IMR-90 (cell line): Measurements from ENCODE around the gene DENND6B. TPM values are rescaled to one million over a fixed set of nuclear protein-coding genes. Genes with fewer than 3 reads are reported as not detected.

Experiments
- ATAC-seq: fragments of 200-7000 bp; cut with Tn5 transposase; 2 replicates; pipeline ENCODE4 v1.9.1; 2020; ENCODE audit warnings: low read depth, mild to moderate bottlenecking, moderate library complexity
- BruUV-seq: library from RNA; stranded (reverse); fragments of 400-500 nt; replicated peaks from 2 replicates; lab custom pipeline; 2021; lab: Mats Ljungman, UMichigan
- CTCF ChIA-PET: fragments of 300-600 bp; formaldehyde crosslinking; extraction: SDS; loops from one replicate; lab custom pipeline; 2021; ENCODE audit warnings: antibody characterized with exemption; lab: Yijun Ruan, JAX
- POLR2A ChIA-PET: fragments of 300-600 bp; sonication (Branson Sonifier 250); formaldehyde crosslinking; loops from one replicate; lab custom pipeline; 2022; ENCODE audit warnings: antibody characterized with exemption; ENCODE audit not compliant: unreplicated experiment; lab: Charles Lee
- DNase-seq: peaks from one replicate; pipeline ENCODE4 v3.0.0; 2013
- H2AFZ ChIP-seq: replicated peaks from 2 replicates; pipeline ENCODE3; 2013; ENCODE audit warnings: low read length, mild to moderate bottlenecking; ENCODE audit not compliant: poor library complexity
- H2AK5ac ChIP-seq: 2 replicates; pipeline ENCODE4 v1.6.1; 2013; ENCODE audit warnings: low read depth, low read length, inconsistent platforms
- H2AK9ac ChIP-seq: replicated peaks from 2 replicates; pipeline ENCODE3; 2013; ENCODE audit warnings: mild to moderate bottlenecking, low read depth, low read length, moderate library complexity; ENCODE audit not compliant: poor library complexity
- H2BK120ac ChIP-seq: 2 replicates; pipeline ENCODE4 v1.6.1; 2013; ENCODE audit warnings: low read depth, low read length, inconsistent platforms
- H2BK15ac ChIP-seq: 3 replicates; pipeline ENCODE4 v1.6.1; 2013; ENCODE audit warnings: low read depth, low read length, inconsistent platforms
- H2BK20ac ChIP-seq: 2 replicates; pipeline ENCODE4 v1.6.1; 2013; ENCODE audit warnings: low read depth, mild to moderate bottlenecking, inconsistent platforms, low read length, moderate library complexity
- H2BK5ac ChIP-seq: 2 replicates; pipeline ENCODE4 v1.6.1; 2013; ENCODE audit warnings: mild to moderate bottlenecking, low read depth, low read length, inconsistent platforms; ENCODE audit not compliant: poor library complexity, severe bottlenecking
- H3K14ac ChIP-seq: replicated peaks from 2 replicates; pipeline ENCODE4 v1.6.1; 2013; ENCODE audit warnings: low read depth, low read length, inconsistent platforms
- H3K18ac ChIP-seq: 2 replicates; pipeline ENCODE4 v1.6.1; 2013; ENCODE audit warnings: low read depth, low read length, control low read depth
- H3K23ac ChIP-seq: 2 replicates; pipeline ENCODE4 v1.6.1; 2013; ENCODE audit warnings: low read depth, low read length, inconsistent platforms
- H3K27ac ChIP-seq: 2 replicates; pipeline ENCODE4 v1.5.1; 2013; ENCODE audit warnings: mild to moderate bottlenecking, control low read depth, low read length; ENCODE audit not compliant: insufficient read depth
- H3K27me3 ChIP-seq: 2 replicates; pipeline ENCODE4 v1.6.1; 2013; ENCODE audit warnings: low read length; ENCODE audit not compliant: control insufficient read depth, insufficient read depth
- H3K36me3 ChIP-seq: 2 replicates; pipeline ENCODE4 v1.6.1; 2013; ENCODE audit warnings: low read length, mixed read lengths; ENCODE audit not compliant: control insufficient read depth, insufficient read depth
- H3K4ac ChIP-seq: 2 replicates; pipeline ENCODE4 v1.6.1; 2013; ENCODE audit warnings: low read depth, low read length, inconsistent platforms
- H3K4me1 ChIP-seq: 2 replicates; pipeline ENCODE4 v1.6.1; 2013; ENCODE audit warnings: low read length, mixed read lengths; ENCODE audit not compliant: control insufficient read depth, insufficient read depth
- H3K4me2 ChIP-seq: 2 replicates; pipeline ENCODE4 v1.6.1; 2013; ENCODE audit warnings: low read depth, mild to moderate bottlenecking, control low read depth, low read length, moderate library complexity
- H3K4me3 ChIP-seq: 2 replicates; pipeline ENCODE4 v1.5.1; 2013; ENCODE audit warnings: low read depth, mild to moderate bottlenecking, control low read depth, low read length, moderate library complexity; ENCODE audit not compliant: insufficient read depth
- H3K56ac ChIP-seq: 2 replicates; pipeline ENCODE4 v1.6.1; 2013; ENCODE audit warnings: low read length, inconsistent platforms; ENCODE audit not compliant: insufficient read depth; ENCODE audit errors: extremely low read depth
- H3K79me1 ChIP-seq, 2 experiments: 2 replicates each; pipeline ENCODE4 v1.6.1; 2013; ENCODE audit warnings: low read length in 2 of 2, inconsistent platforms in 1 of 2, low read depth in 1 of 2
- H3K9ac ChIP-seq: 2 replicates; pipeline ENCODE4 v1.6.1; 2013; ENCODE audit warnings: low read depth, low read length, control low read depth
- H3K9me1 ChIP-seq: 2 replicates; pipeline ENCODE4 v1.6.1; 2013; ENCODE audit warnings: low read length, inconsistent platforms; ENCODE audit not compliant: insufficient read depth
- H3K9me3 ChIP-seq: 2 replicates; pipeline ENCODE4 v1.6.1; 2013; ENCODE audit warnings: low read length; ENCODE audit not compliant: control insufficient read depth, insufficient read depth
- H4K20me1 ChIP-seq: 2 replicates; pipeline ENCODE4 v1.6.1; 2013; ENCODE audit warnings: low read length, inconsistent platforms; ENCODE audit not compliant: insufficient read depth
- H4K5ac ChIP-seq: 2 replicates; pipeline ENCODE4 v1.6.1; 2013; ENCODE audit warnings: mild to moderate bottlenecking, low read depth, low read length, control low read depth
- H4K8ac ChIP-seq, 2 experiments: 2 replicates each; pipeline ENCODE4 v1.6.1; 2013; ENCODE audit warnings: low read depth in 2 of 2, low read length in 2 of 2, control low read depth in 1 of 2, inconsistent platforms in 1 of 2
- H4K91ac ChIP-seq: 2 replicates; pipeline ENCODE4 v1.6.1; 2013; ENCODE audit warnings: low read depth, low read length, inconsistent platforms; ENCODE audit not compliant: insufficient read depth
- BHLHE40 ChIP-seq: fragments of 150-350 bp; IDR thresholded peaks from 2 replicates; pipeline ENCODE4 v1.6.1; 2016; ENCODE audit warnings: mild to moderate bottlenecking, low read depth, low read length
- CEBPB ChIP-seq: IDR thresholded peaks from 2 replicates; pipeline ENCODE4 v1.6.1; 2012; ENCODE audit warnings: low read depth, low read length, improper control_type of control experiment
- CHD1 ChIP-seq: IDR thresholded peaks from 2 replicates; pipeline ENCODE4 v1.6.1; 2012; ENCODE audit warnings: low read depth, low read length, improper control_type of control experiment
- CTCF ChIP-seq: conservative IDR thresholded peaks from 2 replicates; pipeline ENCODE4 v1.5.1; 2012; ENCODE audit warnings: mild to moderate bottlenecking, low read depth, low read length, improper control_type of control experiment
- ELK1 ChIP-seq: fragments of 150-350 bp; IDR thresholded peaks from 2 replicates; pipeline ENCODE4 v1.6.1; 2016; ENCODE audit warnings: low read depth, mild to moderate bottlenecking, low read length, moderate library complexity, borderline replicate concordance
- FOS ChIP-seq: fragments of 150-350 bp; IDR thresholded peaks from 2 replicates; pipeline ENCODE4 v1.6.1; 2016; ENCODE audit warnings: low read depth, low read length
- MAFK ChIP-seq: IDR thresholded peaks from 2 replicates; pipeline ENCODE4 v1.6.1; 2012; ENCODE audit warnings: low read depth, low read length, improper control_type of control experiment
- MAZ ChIP-seq: IDR thresholded peaks from 2 replicates; pipeline ENCODE4 v1.6.1; 2012; ENCODE audit warnings: low read depth, mild to moderate bottlenecking, low read length, improper control_type of control experiment, moderate library complexity, borderline replicate concordance
- MXI1 ChIP-seq: IDR thresholded peaks from 2 replicates; pipeline ENCODE4 v1.6.1; 2012; ENCODE audit warnings: low read depth, mild to moderate bottlenecking, low read length, moderate library complexity, borderline replicate concordance
- NFE2L2 ChIP-seq: fragments of 150-350 bp; IDR thresholded peaks from 2 replicates; pipeline ENCODE4 v1.6.1; 2016; ENCODE audit warnings: low read depth, mild to moderate bottlenecking, low read length
- POLR2A ChIP-seq: IDR thresholded peaks from 2 replicates; pipeline ENCODE4 v1.6.1; 2012; ENCODE audit warnings: mild to moderate bottlenecking, low read depth, low read length
- RAD21 ChIP-seq: IDR thresholded peaks from 2 replicates; pipeline ENCODE4 v1.6.1; 2012; ENCODE audit warnings: low read length, improper control_type of control experiment
- RCOR1 ChIP-seq: IDR thresholded peaks from 2 replicates; pipeline ENCODE4 v1.6.1; 2012; ENCODE audit warnings: mild to moderate bottlenecking, low read length, improper control_type of control experiment; ENCODE audit not compliant: insufficient replicate concordance
- RFX5 ChIP-seq: IDR thresholded peaks from 2 replicates; pipeline ENCODE4 v1.8.0; 2012; ENCODE audit warnings: low read depth, mild to moderate bottlenecking, low read length, moderate library complexity
- SMC3 ChIP-seq: fragments of 150-350 bp; IDR thresholded peaks from 2 replicates; pipeline ENCODE4 v1.6.1; 2016; ENCODE audit warnings: low read depth, mild to moderate bottlenecking, antibody characterized with exemption, low read length, moderate library complexity
- USF2 ChIP-seq: fragments of 150-350 bp; IDR thresholded peaks from 2 replicates; pipeline ENCODE4 v1.6.1; 2017; ENCODE audit warnings: mild to moderate bottlenecking, antibody characterized with exemption, low read length, low read depth
- WGBS, 2 experiments: methylation state at CpG; one replicate each; pipeline versions ENCODE4 v1.1.5 to v1.1.7; 2013; ENCODE audit warnings: missing lambda C conversion rate in 2 of 2; ENCODE audit not compliant: insufficient read length in 1 of 2; ENCODE audit errors: extremely low coverage in 2 of 2; 5-methylcytosine and 5-hydroxymethylcytosine counted together
- dilution Hi-C: fragments of 300-500 bp; cut with HindIII; formaldehyde crosslinking; loops from one replicate; pipeline ENCODE4 v1.14.3; 2018; ENCODE audit warnings: low sequenced_read_pairs; ENCODE audit not compliant: unreplicated experiment
- in situ Hi-C: fragments of 300-500 bp; cut with MboI; formaldehyde crosslinking; loops from 3 replicates; pipeline ENCODE4 v1.14.3; 2019; ENCODE audit warnings: low sequenced_read_pairs, inconsistent platforms, mixed read lengths
- intact Hi-C: fragments of 100-400 bp; cut with micrococcal nuclease; formaldehyde crosslinking; loops from 2 replicates; pipeline ENCODE4 v1.10.0; 2022
- polyA plus RNA-seq, 3 experiments: library from polyadenylated mRNA; depleted of rRNA; stranded (reverse); fragments of >200 nt; gene quantifications; 2 replicates each; pipeline ENCODE4 v1.2.3, GENCODE V29; 2012; ENCODE audit warnings: low replicate concordance in 1 of 3
- total RNA-seq: library from RNA; depleted of rRNA; stranded (reverse); fragments of >200 nt; gene quantifications from 2 replicates; pipeline ENCODE4 v1.2.3, GENCODE V29; 2012

Gene DENND6B
- total and polyA plus RNA-seq, 2 of the 4 experiments (the other 2 are of a cell fraction) = 0.36 to 4.9 TPM

- peaks cover 5% of the 10 kb centered on the region; the same call in 1 of the 2 replicates for H4K20me1 ChIP-seq
- H3K27me3 ChIP-seq = no peaks in the 10 kb centered on the region
- no peak overlapping the region; the same call in 1 of the 2 replicates for H2BK120ac ChIP-seq
- no peak overlapping the region for H4K5ac ChIP-seq
- WGBS, 2 experiments = 100% methylated on average over 2 to 4 of the region's 4 CpGs
- ChIA-PET POLR2A (no interaction called here), CTCF (no interaction called here)
- H3K4me2 ChIP-seq = no peak overlapping the region
- H3K4me1 ChIP-seq = peaks cover 2% of the 10 kb centered on the region; the same call in 1 of the 2 replicates
- no peaks in the 10 kb centered on the region for H3K9me3 ChIP-seq
- H2AK5ac ChIP-seq = peak overlapping the region; percentile 87
- H2BK5ac ChIP-seq = peak overlapping the region; percentile 94
- H3K4ac ChIP-seq = peak overlapping the region; percentile 16; the same call in 1 of the 2 replicates
- H2BK15ac ChIP-seq = no peak overlapping the region
- peaks cover 14 to 37% of the 10 kb centered on the region in 2 experiments for H3K79me1 ChIP-seq
- intact Hi-C loops (no loop called here), dilution Hi-C loops (no loop called here), in situ Hi-C loops (no loop called here)
- peaks cover 34% of the 10 kb centered on the region for H3K9me1 ChIP-seq
- no peak for ATAC-seq
- no peak overlapping the region for H2AK9ac ChIP-seq
- H3K18ac ChIP-seq = no peak overlapping the region
- peak overlapping the region; percentile 87 for H3K23ac ChIP-seq
- no peak overlapping the region for H3K4me3 ChIP-seq
- TF ChIP-seq ELK1 = no peak
- no peak for TF ChIP-seq CTCF
- TF ChIP-seq USF2 = no peak
- no peak for TF ChIP-seq CEBPB
- TF ChIP-seq CHD1 = no peak
- no peak for TF ChIP-seq RAD21
- no peak for TF ChIP-seq MAFK
- no peak for TF ChIP-seq POLR2A
- TF ChIP-seq RCOR1 = no peak
- no peak for TF ChIP-seq FOS
- no peak for TF ChIP-seq RFX5
- no peak for TF ChIP-seq SMC3
- no peak for TF ChIP-seq NFE2L2
- no peak for TF ChIP-seq BHLHE40
- no peak for TF ChIP-seq MXI1
- no peak for TF ChIP-seq MAZ
- DNase-seq = no peak
- no TSS peak for BruUV-seq
- no peak overlapping the region for H3K27ac ChIP-seq
- no peak overlapping the region for H3K9ac ChIP-seq
- peak overlapping the region; percentile 76 for H3K14ac ChIP-seq
- H2BK20ac ChIP-seq = no peak overlapping the region
- H3K56ac ChIP-seq = no peak overlapping the region
- no peaks in the 10 kb centered on the region for H3K36me3 ChIP-seq
- no peak overlapping the region for H4K91ac ChIP-seq
- H2AFZ ChIP-seq = peak overlapping the region; percentile 43
- H4K8ac ChIP-seq = no peak overlapping the region
Observed at GRCh38 chr22:50338860-50339462, 12.1 kb upstream of the DENND6B start.
